Stomach smooth muscle (tissue), 2 donors: ENCODE data around the gene TCAIM.

Experiments used
- H3K27ac ChIP-seq: one replicate; pipeline ENCODE4 v1.7.0; 2013; ENCODE audit warnings: mild to moderate bottlenecking, low read length, inconsistent platforms
- H3K27me3 ChIP-seq, 2 donors: one replicate each; pipeline ENCODE4 v1.7.0; 2013; ENCODE audit warnings: low read length in 2 of 2; ENCODE audit not compliant: insufficient read depth in 2 of 2, control insufficient read depth in 1 of 2
- H3K36me3 ChIP-seq, 2 donors: one replicate each; pipeline ENCODE4 v1.7.0; 2013; ENCODE audit warnings: low read length in 2 of 2; ENCODE audit not compliant: control insufficient read depth in 2 of 2, insufficient read depth in 2 of 2
- H3K4me1 ChIP-seq: one replicate; pipeline ENCODE4 v1.7.0; 2013; ENCODE audit warnings: low read length; ENCODE audit not compliant: control insufficient read depth, insufficient read depth
- H3K4me3 ChIP-seq, 2 donors: one replicate each; pipeline ENCODE4 v1.7.0; 2013; ENCODE audit warnings: low read length in 2 of 2
- H3K9ac ChIP-seq, 2 donors: one replicate each; pipeline ENCODE4 v1.7.0; 2013; ENCODE audit warnings: low read length in 2 of 2, mild to moderate bottlenecking in 1 of 2
- H3K9me3 ChIP-seq, 2 donors: one replicate each; pipeline ENCODE4 v1.7.0; 2013; ENCODE audit warnings: low read length in 2 of 2; ENCODE audit not compliant: control insufficient read depth in 2 of 2
- donor health status: healthy.
- donor health status: Pancreatic carcinoma.

Gene TCAIM

GRCh38 chr3:44326019-44326418, 12.5 kb upstream of the TCAIM start:
- Histone ChIP-seq H3K27ac (no peak overlapping the region), H3K9me3 (no peaks in the 10 kb centered on the region), H3K4me3 (no peak overlapping the region), H3K4me1 (no peaks in the 10 kb centered on the region), H3K9ac (no peak overlapping the region), H3K36me3 (no peaks in the 10 kb centered on the region), H3K27me3 (no peaks in the 10 kb centered on the region)

- no peaks in the 10 kb centered on the region for H3K9me3 ChIP-seq
- H3K27ac ChIP-seq = no peak overlapping the region
- H3K9ac ChIP-seq = no peak overlapping the region
- H3K4me3 ChIP-seq = no peak overlapping the region
- H3K27me3 ChIP-seq = no peaks in the 10 kb centered on the region
- H3K4me1 ChIP-seq = no peaks in the 10 kb centered on the region
- H3K36me3 ChIP-seq = no peaks in the 10 kb centered on the region
Measured at GRCh38 chr3:44326515-44326914, 12.1 kb upstream of the TCAIM start.

DNA sequence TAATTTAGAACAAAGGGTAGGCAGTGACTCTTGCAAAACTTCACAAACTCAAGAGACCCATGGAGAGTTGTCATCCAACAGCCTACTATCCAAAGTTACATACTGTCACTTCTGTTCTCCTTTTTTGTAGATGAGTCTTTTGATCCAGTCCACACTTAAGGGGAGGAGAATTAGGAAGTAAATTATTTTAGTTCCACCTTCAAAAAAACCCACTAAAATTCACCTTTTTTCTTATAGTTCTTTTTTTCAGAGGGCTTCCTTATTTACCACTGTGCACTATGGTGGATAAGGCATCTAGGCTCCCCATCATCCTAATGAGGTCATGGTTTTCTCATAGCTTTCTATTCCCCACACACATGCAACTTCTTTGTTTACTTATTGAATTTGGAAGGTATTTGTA, 8.6 kb upstream of the TCAIM start:
- Histone ChIP-seq H3K27me3 (no peaks in the 10 kb centered on the region), H3K27ac (no peak overlapping the region), H3K36me3 (no peaks in the 10 kb centered on the region)

GRCh38 chr3:44330444-44330843, 8.1 kb upstream of the TCAIM start:
- no peaks in the 10 kb centered on the region for H3K36me3 ChIP-seq
- H3K4me1 ChIP-seq = no peaks in the 10 kb centered on the region
- no peak overlapping the region for H3K4me3 ChIP-seq
- H3K9ac ChIP-seq = no peak overlapping the region
- no peaks in the 10 kb centered on the region for H3K9me3 ChIP-seq
- no peaks in the 10 kb centered on the region for H3K27me3 ChIP-seq
- no peak overlapping the region for H3K27ac ChIP-seq

More for the DNA sequence above, 8.6 kb upstream of the TCAIM start:
- no peak overlapping the region for H3K9ac ChIP-seq
- no peaks in the 10 kb centered on the region for H3K4me1 ChIP-seq
- no peak overlapping the region for H3K4me3 ChIP-seq
- H3K9me3 ChIP-seq = no peaks in the 10 kb centered on the region

GRCh38 chr3:44334326-44334725, 4.2 kb upstream of the TCAIM start:
- H3K36me3 ChIP-seq = no peaks in the 10 kb centered on the region
- no peaks in the 10 kb centered on the region for H3K27me3 ChIP-seq
- H3K4me1 ChIP-seq = peaks cover 3% of the 10 kb centered on the region
- no peak overlapping the region for H3K9ac ChIP-seq
- H3K27ac ChIP-seq = no peak overlapping the region
- no peaks in the 10 kb centered on the region for H3K9me3 ChIP-seq
- no peak overlapping the region for H3K4me3 ChIP-seq

GRCh38 chr3:44337248-44337785, 1.2 kb upstream of the TCAIM start:
- Histone ChIP-seq H3K9ac (peak overlapping the region; percentile 66 to 71), H3K27ac (peak overlapping the region; percentile 92), H3K9me3 (no peaks in the 10 kb centered on the region), H3K36me3 (no peaks in the 10 kb centered on the region), H3K27me3 (no peaks in the 10 kb centered on the region), H3K4me3 (peak overlapping the region; percentile 75 to 96), H3K4me1 (peaks cover 11% of the 10 kb centered on the region)

DNA sequence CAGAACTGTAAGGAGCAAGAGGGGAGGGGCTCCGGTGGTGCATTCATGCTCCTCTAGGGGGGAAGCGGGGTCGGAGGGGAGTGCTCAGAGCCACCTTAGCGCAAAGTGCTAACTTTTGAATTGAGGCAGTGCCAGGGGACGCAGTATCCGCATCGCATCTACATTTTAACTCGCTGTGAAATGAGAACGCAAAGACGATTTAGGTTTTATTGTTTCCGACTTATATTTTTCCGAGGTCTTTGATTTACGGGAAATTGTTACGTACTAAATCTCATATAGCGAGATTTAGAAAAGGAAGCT, 212 bp downstream of the TCAIM start:
- no peaks in the 10 kb centered on the region for H3K9me3 ChIP-seq
- H3K27me3 ChIP-seq = no peaks in the 10 kb centered on the region
- H3K27ac ChIP-seq = peak overlapping the region; percentile 92

DNA sequence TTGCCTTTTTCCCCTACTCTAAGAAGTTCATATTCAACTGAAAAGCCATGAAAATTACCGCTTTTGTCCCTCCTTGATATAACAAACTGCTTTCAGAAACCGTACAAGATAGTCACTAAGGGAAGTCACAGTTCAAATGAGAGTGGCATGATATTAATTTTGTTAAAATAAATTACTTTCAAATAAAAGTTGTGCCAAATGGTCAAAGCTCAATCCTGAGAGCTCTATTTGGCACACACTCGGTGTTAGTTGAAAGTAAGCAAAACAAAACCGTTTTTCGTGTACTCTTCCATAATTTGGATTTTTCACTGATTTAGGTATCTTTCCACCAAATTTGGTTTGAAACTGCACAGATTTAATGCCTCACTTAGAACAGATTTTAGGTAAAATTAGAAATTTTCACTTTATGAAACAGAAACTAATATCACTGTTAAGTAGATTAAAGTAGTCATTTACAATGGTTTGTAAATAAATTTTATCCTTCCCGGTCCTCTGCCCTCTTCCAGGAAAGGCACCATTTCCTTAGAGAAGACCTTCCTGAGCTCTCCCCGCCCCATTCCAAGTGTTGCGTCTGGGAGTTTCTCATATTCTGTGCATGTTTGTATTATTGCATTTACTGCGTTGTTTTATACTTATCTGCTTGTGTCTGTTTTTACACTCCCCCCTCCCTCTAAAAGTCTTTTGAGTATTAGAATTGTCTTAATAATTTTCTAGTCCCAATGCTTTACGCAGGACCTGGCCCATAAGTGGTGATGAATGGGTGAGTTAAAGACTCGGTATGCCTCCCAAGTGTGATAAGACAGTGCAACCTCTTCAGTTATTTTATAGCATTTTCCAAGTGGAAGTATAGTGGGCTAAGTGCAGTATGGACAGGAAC, 853 bp downstream of the TCAIM start:
- H3K9ac ChIP-seq = peak overlapping the region; percentile 66 to 71
- no peaks in the 10 kb centered on the region for H3K27me3 ChIP-seq
- peaks cover 17% of the 10 kb centered on the region for H3K4me1 ChIP-seq
- peak overlapping the region; percentile 92 for H3K27ac ChIP-seq
- no peaks in the 10 kb centered on the region for H3K36me3 ChIP-seq
- H3K4me3 ChIP-seq = peak overlapping the region; percentile 75 to 96
- H3K9me3 ChIP-seq = no peaks in the 10 kb centered on the region

More for the DNA sequence above, 212 bp downstream of the TCAIM start:
- Histone ChIP-seq H3K9ac (peak overlapping the region; percentile 66 to 71), H3K4me3 (peak overlapping the region; percentile 75 to 96), H3K36me3 (no peaks in the 10 kb centered on the region), H3K4me1 (peaks cover 17% of the 10 kb centered on the region)

DNA sequence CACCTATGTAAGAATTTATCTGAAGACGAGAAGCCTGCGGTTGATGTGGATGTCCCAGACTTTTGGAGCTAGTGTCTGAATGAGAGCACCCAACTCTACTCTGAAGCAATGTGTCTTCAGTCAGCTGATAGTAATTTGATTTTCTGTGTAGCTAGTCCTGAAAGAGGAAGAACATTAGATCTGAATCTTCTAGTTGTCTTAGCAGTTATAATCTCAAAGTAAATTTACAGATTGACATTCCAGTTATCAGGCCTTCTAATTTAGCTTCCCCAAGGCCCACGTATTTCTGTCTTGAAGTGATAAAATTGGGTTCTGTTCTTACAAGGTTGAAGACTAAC, 1.5 kb downstream of the TCAIM start:
- Histone ChIP-seq H3K9ac (no peak overlapping the region), H3K4me1 (peaks cover 17% of the 10 kb centered on the region), H3K27me3 (no peaks in the 10 kb centered on the region), H3K36me3 (no peaks in the 10 kb centered on the region), H3K9me3 (no peaks in the 10 kb centered on the region), H3K27ac (peak overlapping the region; percentile 7), H3K4me3 (peak overlapping the region; percentile 75 to 96)

DNA sequence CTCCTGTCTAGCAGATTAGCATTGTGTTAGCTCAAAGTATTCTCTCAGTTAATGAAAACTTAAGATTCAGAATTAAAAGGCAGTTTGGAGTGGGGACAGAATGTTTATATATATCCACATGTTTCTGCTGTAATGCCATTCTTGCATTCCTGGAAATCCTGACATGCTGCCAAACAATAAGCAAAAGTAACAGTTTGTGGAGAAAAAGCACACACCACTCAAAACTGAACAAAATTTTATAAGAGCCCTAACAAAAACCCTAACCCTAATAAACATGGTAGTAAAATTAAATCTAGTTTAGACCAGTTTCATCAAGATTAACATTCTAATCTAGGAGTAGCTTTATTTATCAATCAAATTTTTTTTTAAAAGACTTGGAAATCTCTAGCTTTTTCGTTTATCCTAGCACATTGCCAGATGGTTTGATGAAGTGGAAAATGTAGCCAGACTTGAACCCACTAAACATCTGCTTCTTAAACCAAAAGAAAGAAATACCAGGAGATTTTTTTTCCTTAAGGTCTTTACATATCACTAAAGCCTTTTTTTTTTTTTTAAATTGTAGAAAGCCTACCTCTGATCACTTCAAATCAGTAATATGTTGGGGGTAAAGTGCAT, 3.7 kb downstream of the TCAIM start:
- Histone ChIP-seq H3K9me3 (no peaks in the 10 kb centered on the region), H3K4me1 (peaks cover 18% of the 10 kb centered on the region), H3K9ac (no peak overlapping the region), H3K4me3 (no peak overlapping the region), H3K36me3 (no peaks in the 10 kb centered on the region), H3K27me3 (no peaks in the 10 kb centered on the region), H3K27ac (peak overlapping the region; percentile 42)

DNA sequence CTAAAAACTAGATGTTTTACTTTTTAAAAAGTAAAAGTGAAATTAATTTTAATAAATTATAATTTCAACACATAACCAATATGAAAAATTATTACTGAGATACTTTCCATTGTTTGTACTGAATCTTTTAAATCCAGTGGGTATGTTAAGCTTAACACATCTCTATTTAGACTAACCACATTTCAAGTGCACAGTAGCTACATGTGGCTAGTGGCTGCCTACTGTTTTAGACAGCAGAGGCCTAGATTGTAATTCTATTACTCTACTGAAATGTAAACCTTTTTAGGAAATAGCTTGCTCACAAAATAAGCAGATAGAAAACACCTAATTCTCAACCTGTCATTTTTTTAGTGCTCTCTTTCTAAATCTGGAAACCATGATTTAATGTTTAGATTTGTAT, 4.9 kb downstream of the TCAIM start:
- H3K9me3 ChIP-seq = no peaks in the 10 kb centered on the region
- H3K4me1 ChIP-seq = peaks cover 17% of the 10 kb centered on the region
- H3K9ac ChIP-seq = no peak overlapping the region
- H3K4me3 ChIP-seq = no peak overlapping the region
- H3K27me3 ChIP-seq = no peaks in the 10 kb centered on the region
- no peak overlapping the region for H3K27ac ChIP-seq
- H3K36me3 ChIP-seq = no peaks in the 10 kb centered on the region
